ENCODE measurements around the gene IL20.
A peak's percentile ranks its signal among the peaks of the same experiment; 100 is the strongest.

IL20 gene

GRCh38 chr1:206904423-206905142, 39.2 kb downstream of the IL20 start:
- no peak for DNase-seq (ENCODE audit: low spot score)

- peak; percentile 46 for DNase-seq (ENCODE audit: low spot score)
Observed at GRCh38 chr1:206905295-206906164, 40.1 kb downstream of the IL20 start.

- DNase-seq (ENCODE audit: low spot score), result no peak
Observed at GRCh38 chr1:206907304-206907991, 42.0 kb downstream of the IL20 start.

- no peak for DNase-seq (ENCODE audit: low spot score)
Observed at GRCh38 chr1:206908038-206908437, 42.6 kb downstream of the IL20 start.

- DNase-seq (ENCODE audit: low spot score), result peak; percentile 34
Observed at GRCh38 chr1:206909161-206909882, 43.9 kb downstream of the IL20 start.

- no peak for DNase-seq (ENCODE audit: low spot score)
Observed at GRCh38 chr1:206909883-206910318, 44.5 kb downstream of the IL20 start.

- DNase-seq (ENCODE audit: low spot score), result peak; percentile 74
Observed at GRCh38 chr1:206911064-206911663, 45.7 kb downstream of the IL20 start.

- peak; percentile 75 for DNase-seq (ENCODE audit: low spot score)
Observed at GRCh38 chr1:206912445-206913095, 47.1 kb downstream of the IL20 start.

- DNase-seq (ENCODE audit: low spot score), result no peak
Observed at GRCh38 chr1:206913766-206914537, 48.5 kb downstream of the IL20 start.

GRCh38 chr1:206915030-206915735, 49.8 kb downstream of the IL20 start:
- no peak for DNase-seq (ENCODE audit: low spot score)

GRCh38 chr1:206916000-206916709, 50.7 kb downstream of the IL20 start:
- DNase-seq (ENCODE audit: low spot score), result no peak

GRCh38 chr1:206918076-206918475, 52.7 kb downstream of the IL20 start:
- no peak for DNase-seq (ENCODE audit: low spot score)

All from CD4-positive, alpha-beta T cell treated with Interleukin-15 for 4 hours (primary cell).